Kidney epithelial cell (primary cell): ENCODE measurements around the gene HTR3E. TPM values are rescaled to one million over a fixed set of nuclear protein-coding genes. Genes with fewer than 3 reads are reported as not detected.

ENCODE experiments used
- DNase-seq: peaks from one replicate; pipeline ENCODE4 v3.0.0-alpha.2; 2010; ENCODE audit warnings: low read depth
- H3K27me3 ChIP-seq: 2 replicates; pipeline ENCODE4 v1.6.0; 2011; ENCODE audit warnings: low read length; ENCODE audit not compliant: control insufficient read depth, insufficient read depth
- H3K36me3 ChIP-seq: 2 replicates; pipeline ENCODE4 v1.5.1; 2011; ENCODE audit warnings: low read length; ENCODE audit not compliant: control insufficient read depth, insufficient read depth
- H3K4me3 ChIP-seq: 2 replicates; pipeline ENCODE4 v1.5.1; 2011; ENCODE audit warnings: low read depth, mild to moderate bottlenecking, control low read depth, low read length
- total RNA-seq: library from RNA; depleted of rRNA; stranded (reverse); fragments of >200 nt; gene quantifications from 2 replicates; pipeline ENCODE4 v1.2.3, GENCODE V29; 2015
- TF ChIP-seq, protein P1 (sequence below): IDR thresholded peaks from 2 replicates; pipeline ENCODE4 v1.5.1; 2011; ENCODE audit warnings: mild to moderate bottlenecking, moderate library complexity, low read length, control low read depth, inconsistent platforms; ENCODE audit not compliant: insufficient read depth, poor library complexity, severe bottlenecking

Gene HTR3E
- total RNA-seq, 1 donor from 2014 or later = not detected

DNA sequence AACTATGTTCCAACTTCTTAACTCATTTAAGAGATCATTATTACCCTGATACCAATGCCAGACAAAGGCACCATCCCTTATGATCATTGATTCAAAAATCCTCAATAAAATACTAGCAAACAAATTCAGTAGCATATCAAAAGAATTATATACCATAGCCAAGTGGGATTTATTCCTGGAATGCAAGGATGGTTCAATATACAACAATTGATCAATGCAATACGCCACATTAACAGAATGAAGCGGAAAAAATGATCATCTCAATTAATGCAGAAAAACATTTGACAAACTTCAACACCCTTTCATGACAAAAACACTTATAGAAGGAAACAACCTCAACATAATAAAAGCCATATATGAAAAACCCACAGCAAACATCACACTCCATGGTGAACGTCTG, 4.7 kb upstream of the HTR3E start:
- H3K27me3 ChIP-seq = no peaks in the 10 kb centered on the region
- no peaks in the 10 kb centered on the region for H3K36me3 ChIP-seq
- DNase-seq = no peak
- TF ChIP-seq, protein P1, sequence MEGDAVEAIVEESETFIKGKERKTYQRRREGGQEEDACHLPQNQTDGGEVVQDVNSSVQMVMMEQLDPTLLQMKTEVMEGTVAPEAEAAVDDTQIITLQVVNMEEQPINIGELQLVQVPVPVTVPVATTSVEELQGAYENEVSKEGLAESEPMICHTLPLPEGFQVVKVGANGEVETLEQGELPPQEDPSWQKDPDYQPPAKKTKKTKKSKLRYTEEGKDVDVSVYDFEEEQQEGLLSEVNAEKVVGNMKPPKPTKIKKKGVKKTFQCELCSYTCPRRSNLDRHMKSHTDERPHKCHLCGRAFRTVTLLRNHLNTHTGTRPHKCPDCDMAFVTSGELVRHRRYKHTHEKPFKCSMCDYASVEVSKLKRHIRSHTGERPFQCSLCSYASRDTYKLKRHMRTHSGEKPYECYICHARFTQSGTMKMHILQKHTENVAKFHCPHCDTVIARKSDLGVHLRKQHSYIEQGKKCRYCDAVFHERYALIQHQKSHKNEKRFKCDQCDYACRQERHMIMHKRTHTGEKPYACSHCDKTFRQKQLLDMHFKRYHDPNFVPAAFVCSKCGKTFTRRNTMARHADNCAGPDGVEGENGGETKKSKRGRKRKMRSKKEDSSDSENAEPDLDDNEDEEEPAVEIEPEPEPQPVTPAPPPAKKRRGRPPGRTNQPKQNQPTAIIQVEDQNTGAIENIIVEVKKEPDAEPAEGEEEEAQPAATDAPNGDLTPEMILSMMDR = no peak
- H3K4me3 ChIP-seq = no peak overlapping the region

DNA sequence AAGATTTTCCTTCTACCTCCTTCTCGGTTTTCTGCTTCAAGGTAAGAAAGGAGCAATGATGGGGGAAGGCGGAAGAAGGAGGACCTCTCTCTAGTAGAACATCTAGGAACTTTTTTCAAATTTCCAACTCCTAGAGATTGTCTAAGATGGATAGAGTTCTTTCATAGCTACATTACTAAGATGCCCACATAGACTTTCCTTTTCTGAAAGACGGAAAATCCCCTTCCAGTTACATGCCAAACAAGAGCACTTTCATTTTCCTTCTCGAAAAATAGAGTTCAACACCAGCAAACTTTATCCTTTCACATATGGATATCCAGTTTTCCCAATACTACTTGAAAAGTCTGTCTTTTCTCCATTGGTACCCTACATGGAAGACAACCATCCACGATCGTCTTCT, 692 bp downstream of the HTR3E start:
- H3K36me3 ChIP-seq = no peaks in the 10 kb centered on the region
- H3K4me3 ChIP-seq = no peak overlapping the region
- DNase-seq = no peak

DNA sequence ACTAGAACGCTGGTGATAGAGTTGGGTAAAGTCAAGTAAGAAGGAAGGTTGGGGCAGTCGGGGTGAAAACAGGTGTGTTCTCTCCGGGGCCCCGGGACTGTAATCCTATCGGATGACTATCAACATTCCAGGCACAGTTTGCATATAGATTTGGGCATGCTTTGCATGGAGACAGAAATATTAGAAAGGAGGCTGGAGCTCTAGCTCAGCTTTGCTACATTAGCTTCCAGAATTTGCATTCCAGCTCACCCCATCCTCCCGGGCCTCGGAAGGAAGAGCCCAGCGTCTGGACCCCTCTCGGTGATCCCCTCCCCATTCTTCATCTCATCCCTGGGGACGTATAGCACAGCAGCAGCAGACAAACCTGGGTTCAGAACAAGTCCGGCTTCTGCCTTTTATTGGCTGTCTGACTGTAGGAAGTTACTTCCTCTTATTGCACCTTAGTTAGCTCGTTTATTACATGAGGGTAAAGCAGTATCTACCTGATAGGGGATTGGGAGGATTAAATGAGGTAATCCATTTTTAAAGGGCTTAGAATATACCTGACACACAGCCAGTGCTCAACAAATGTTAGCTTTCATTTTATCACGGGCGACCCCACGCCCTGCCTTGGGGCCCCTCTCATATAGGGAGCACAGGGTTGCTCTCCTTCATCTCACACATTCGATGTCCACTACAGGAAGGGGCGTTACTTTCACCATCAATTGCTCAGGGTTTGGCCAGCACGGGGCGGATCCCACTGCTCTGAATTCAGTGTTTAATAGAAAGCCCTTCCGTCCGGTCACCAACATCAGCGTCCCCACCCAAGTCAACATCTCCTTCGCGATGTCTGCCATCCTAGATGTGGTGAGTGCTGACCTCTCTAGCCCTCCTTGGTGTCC, 3.2 kb downstream of the HTR3E start:
- H3K27me3 ChIP-seq = no peaks in the 10 kb centered on the region
- no peaks in the 10 kb centered on the region for H3K36me3 ChIP-seq
- TF ChIP-seq, protein P1 = no peak
- DNase-seq = no peak
- no peak overlapping the region for H3K4me3 ChIP-seq

More for the DNA sequence above, 692 bp downstream of the HTR3E start:
- H3K27me3 ChIP-seq = no peaks in the 10 kb centered on the region
- TF ChIP-seq, protein P1 = no peak

DNA sequence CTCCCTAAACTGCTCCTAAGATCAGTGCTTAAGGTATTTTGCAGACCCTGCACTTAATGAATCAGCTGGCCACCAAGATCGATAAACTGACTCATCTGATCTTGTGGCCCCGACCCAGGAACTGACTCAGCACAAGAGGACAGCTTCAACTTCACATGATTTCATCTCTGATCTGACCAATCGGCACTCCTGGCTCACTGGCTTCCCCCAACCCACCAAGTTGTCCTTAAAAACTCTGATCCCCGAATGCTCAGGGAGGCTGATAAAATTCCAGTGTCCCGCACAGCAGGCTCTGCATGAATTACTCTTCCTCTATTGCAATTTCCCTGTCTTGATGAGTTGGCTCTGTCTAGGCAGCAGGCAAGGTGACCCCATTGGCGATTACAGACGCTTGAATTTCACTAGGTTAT, 13.5 kb downstream of the HTR3E start:
- H3K4me3 ChIP-seq = no peak overlapping the region
- no peak for DNase-seq
- H3K36me3 ChIP-seq = no peaks in the 10 kb centered on the region
- no peaks in the 10 kb centered on the region for H3K27me3 ChIP-seq
- TF ChIP-seq, protein P1 = no peak

DNA sequence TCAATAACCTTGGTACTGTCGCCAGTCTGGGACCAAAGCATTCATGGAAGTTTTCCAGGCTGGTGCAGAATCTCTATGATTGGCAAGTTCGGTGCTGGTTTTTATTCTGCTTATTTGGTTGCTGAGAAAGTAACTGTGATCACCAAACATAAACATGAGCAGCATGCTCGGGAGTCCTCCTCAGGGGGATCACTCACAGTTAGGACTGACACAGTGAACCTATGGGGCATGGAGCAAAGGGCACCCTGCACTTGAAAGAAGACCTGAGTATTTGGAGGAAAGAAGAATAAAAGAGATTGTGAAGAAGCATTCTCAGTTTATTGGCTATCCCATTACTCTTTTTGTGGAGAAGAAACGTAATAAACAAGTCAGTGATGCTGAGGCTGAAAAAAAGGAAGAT, 19.2 kb downstream of the HTR3E start:
- no peak overlapping the region for H3K4me3 ChIP-seq
- TF ChIP-seq, protein P1 = no peak
- no peaks in the 10 kb centered on the region for H3K27me3 ChIP-seq
- DNase-seq = no peak
- H3K36me3 ChIP-seq = no peaks in the 10 kb centered on the region
